ENCODE measurements around the gene MORF4L1.
"Not testable (repeated sequence)": the region's sequence is repeated elsewhere in the genome, so short reads cannot be mapped to it uniquely, and the experiment has no call there.

MORF4L1 gene

GRCh38 chr15:78866803-78867202, 5.9 kb upstream of the MORF4L1 start:
- no peaks in the 10 kb centered on the region for H3F3A ChIP-seq (ENCODE audit: insufficient read depth, low read length)
- H3K4me1 ChIP-seq (ENCODE audit: insufficient read depth, low read length, severe bottlenecking) = no peaks in the 10 kb centered on the region
- H3K36me3 ChIP-seq (ENCODE audit: insufficient read depth, low read length) = no peaks in the 10 kb centered on the region
- no peak overlapping the region for H3K9ac ChIP-seq (ENCODE audit: low read length)
- no peak overlapping the region for H2AFZ ChIP-seq (ENCODE audit: low read length)
- no peaks in the 10 kb centered on the region for H4K20me1 ChIP-seq (ENCODE audit: insufficient read depth, low read length)
- no peaks in the 10 kb centered on the region for H3K9me3 ChIP-seq (ENCODE audit: low read length)
- no peak for TF ChIP-seq EZH2 (IDR thresholded peaks at IDR 0.05; ENCODE audit: borderline replicate concordance, low read length)
- TF ChIP-seq CTCF (IDR thresholded peaks at IDR 0.05; ENCODE audit: low read length) = no peak
- no peak overlapping the region for H3K4me2 ChIP-seq (ENCODE audit: low read length)
- H3K4me3 ChIP-seq (ENCODE audit: low read depth, low read length, poor library complexity, severe bottlenecking) = no peak overlapping the region
- no peaks in the 10 kb centered on the region for H3K27me3 ChIP-seq (ENCODE audit: insufficient read depth, low read length)
- no peaks in the 10 kb centered on the region for H3K9me2 ChIP-seq (ENCODE audit: low read depth, low read length)
- H3K27ac ChIP-seq (ENCODE audit: low read depth, low read length, poor library complexity, severe bottlenecking) = no peak overlapping the region
- H3K79me2 ChIP-seq (ENCODE audit: insufficient read depth, low read length) = no peaks in the 10 kb centered on the region

- Histone ChIP-seq H3F3A (ENCODE audit: insufficient read depth, low read length) (no peaks in the 10 kb centered on the region), H3K36me3 (ENCODE audit: insufficient read depth, low read length) (no peaks in the 10 kb centered on the region), H3K79me2 (ENCODE audit: insufficient read depth, low read length) (no peaks in the 10 kb centered on the region), H3K27me3 (ENCODE audit: insufficient read depth, low read length) (no peaks in the 10 kb centered on the region), H3K4me2 (ENCODE audit: low read length) (no peak overlapping the region), H2AFZ (ENCODE audit: low read length) (no peak overlapping the region), H3K4me3 (ENCODE audit: low read depth, low read length, poor library complexity, severe bottlenecking) (no peak overlapping the region), H3K27ac (ENCODE audit: low read depth, low read length, poor library complexity, severe bottlenecking) (no peak overlapping the region), H3K9ac (ENCODE audit: low read length) (no peak overlapping the region), H3K9me3 (ENCODE audit: low read length) (no peaks in the 10 kb centered on the region), H3K4me1 (ENCODE audit: insufficient read depth, low read length, severe bottlenecking) (peaks cover 6% of the 10 kb centered on the region), H4K20me1 (ENCODE audit: insufficient read depth, low read length) (no peaks in the 10 kb centered on the region), H3K9me2 (ENCODE audit: low read depth, low read length) (no peaks in the 10 kb centered on the region)
- TF ChIP-seq EZH2 (IDR thresholded peaks at IDR 0.05; ENCODE audit: borderline replicate concordance, low read length) (no peak), CTCF (IDR thresholded peaks at IDR 0.05; ENCODE audit: low read length) (no peak)
These were observed 4.3 kb upstream of the MORF4L1 start for GRCh38 chr15:78868366-78868765.

GRCh38 chr15:78871483-78872127, 1.1 kb upstream of the MORF4L1 start:
- not testable (repeated sequence) for H3K36me3 ChIP-seq (ENCODE audit: insufficient read depth, low read length); H3K9me2 ChIP-seq (ENCODE audit: low read depth, low read length); H3K9me3 ChIP-seq (ENCODE audit: low read length); H4K20me1 ChIP-seq (ENCODE audit: insufficient read depth, low read length); H3K4me2 ChIP-seq (ENCODE audit: low read length); H3K27ac ChIP-seq (ENCODE audit: low read depth, low read length, poor library complexity, severe bottlenecking); H2AFZ ChIP-seq (ENCODE audit: low read length); H3K4me3 ChIP-seq (ENCODE audit: low read depth, low read length, poor library complexity, severe bottlenecking); H3K27me3 ChIP-seq (ENCODE audit: insufficient read depth, low read length); H3K9ac ChIP-seq (ENCODE audit: low read length); H3F3A ChIP-seq (ENCODE audit: insufficient read depth, low read length)
- peaks cover 31% of the 10 kb centered on the region for H3K79me2 ChIP-seq (ENCODE audit: insufficient read depth, low read length)
- peaks cover 28% of the 10 kb centered on the region for H3K4me1 ChIP-seq (ENCODE audit: insufficient read depth, low read length, severe bottlenecking)

Data from OCI-LY1 (cell line).